ENCODE results near the gene KRT20. TPM values are rescaled to one million over a fixed set of nuclear protein-coding genes. Genes with fewer than 3 reads are reported as not detected.

KRT20 gene
- total and polyA plus RNA-seq, 9 of the 15 experiments (the other 6 are each of a cell fraction or from before 2014, with no cell fraction given), result 0.44 TPM; not detected in 8

GRCh38 chr17:40841246-40841645 lies 43.8 kb downstream of the KRT20 start (continued):
- no peak for TF ChIP-seq IRF9 (tag; IDR thresholded peaks at IDR 0.05)
- TF ChIP-seq THRAP3 (IDR thresholded peaks at IDR 0.05; ENCODE audit: borderline replicate concordance), result no peak
- TF ChIP-seq ARID4B (CRISPR knock-in tag; IDR thresholded peaks at IDR 0.05), result no peak
- TF ChIP-seq ZNF77 (CRISPR knock-in tag; IDR thresholded peaks at IDR 0.05), result no peak
- 0 out of 4 replicates have a peak, but pooled peaks of 1 of the 2 experiments have one; percentile 5 for TF ChIP-seq MAZ (CRISPR knock-in tag; conservative IDR thresholded peaks at IDR 0.05 in 1 of 2, IDR thresholded peaks at IDR 0.05 in 1 of 2)
- no peak for TF ChIP-seq NR3C1 (CRISPR knock-in tag; IDR thresholded peaks at IDR 0.05)
- no peak for TF ChIP-seq ZFP36 (IDR thresholded peaks at IDR 0.05; ENCODE audit: low read depth, low read length, partially characterized antibody)
- no peak for TF ChIP-seq E2F1 (CRISPR knock-in tag; IDR thresholded peaks at IDR 0.05)
- TF ChIP-seq ZKSCAN1 (IDR thresholded peaks at IDR 0.05; ENCODE audit: low read depth, low read length), result peak; percentile 70; the same call in 1 of the 2 replicates
- no peak for TF ChIP-seq TRIM24 (IDR thresholded peaks at IDR 0.05)
- TF ChIP-seq, protein P1, sequence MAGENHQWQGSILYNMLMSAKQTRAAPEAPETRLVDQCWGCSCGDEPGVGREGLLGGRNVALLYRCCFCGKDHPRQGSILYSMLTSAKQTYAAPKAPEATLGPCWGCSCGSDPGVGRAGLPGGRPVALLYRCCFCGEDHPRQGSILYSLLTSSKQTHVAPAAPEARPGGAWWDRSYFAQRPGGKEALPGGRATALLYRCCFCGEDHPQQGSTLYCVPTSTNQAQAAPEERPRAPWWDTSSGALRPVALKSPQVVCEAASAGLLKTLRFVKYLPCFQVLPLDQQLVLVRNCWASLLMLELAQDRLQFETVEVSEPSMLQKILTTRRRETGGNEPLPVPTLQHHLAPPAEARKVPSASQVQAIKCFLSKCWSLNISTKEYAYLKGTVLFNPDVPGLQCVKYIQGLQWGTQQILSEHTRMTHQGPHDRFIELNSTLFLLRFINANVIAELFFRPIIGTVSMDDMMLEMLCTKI (IDR thresholded peaks at IDR 0.05; ENCODE audit: partially characterized antibody), result no peak
- no peak for TF ChIP-seq ZNF23 (CRISPR knock-in tag; IDR thresholded peaks at IDR 0.05)
